ENCODE results near the gene TLR6. TPM values are rescaled to one million over a fixed set of nuclear protein-coding genes. Genes with fewer than 3 reads are reported as not detected.

Gene TLR6
- total and polyA plus RNA-seq, 2 donors (not counting 1 experiment from before 2014, with no cell fraction given) = 10.0 to 60.6 TPM

- TF ChIP-seq, protein P1, sequence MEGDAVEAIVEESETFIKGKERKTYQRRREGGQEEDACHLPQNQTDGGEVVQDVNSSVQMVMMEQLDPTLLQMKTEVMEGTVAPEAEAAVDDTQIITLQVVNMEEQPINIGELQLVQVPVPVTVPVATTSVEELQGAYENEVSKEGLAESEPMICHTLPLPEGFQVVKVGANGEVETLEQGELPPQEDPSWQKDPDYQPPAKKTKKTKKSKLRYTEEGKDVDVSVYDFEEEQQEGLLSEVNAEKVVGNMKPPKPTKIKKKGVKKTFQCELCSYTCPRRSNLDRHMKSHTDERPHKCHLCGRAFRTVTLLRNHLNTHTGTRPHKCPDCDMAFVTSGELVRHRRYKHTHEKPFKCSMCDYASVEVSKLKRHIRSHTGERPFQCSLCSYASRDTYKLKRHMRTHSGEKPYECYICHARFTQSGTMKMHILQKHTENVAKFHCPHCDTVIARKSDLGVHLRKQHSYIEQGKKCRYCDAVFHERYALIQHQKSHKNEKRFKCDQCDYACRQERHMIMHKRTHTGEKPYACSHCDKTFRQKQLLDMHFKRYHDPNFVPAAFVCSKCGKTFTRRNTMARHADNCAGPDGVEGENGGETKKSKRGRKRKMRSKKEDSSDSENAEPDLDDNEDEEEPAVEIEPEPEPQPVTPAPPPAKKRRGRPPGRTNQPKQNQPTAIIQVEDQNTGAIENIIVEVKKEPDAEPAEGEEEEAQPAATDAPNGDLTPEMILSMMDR (IDR thresholded peaks at IDR 0.05) = no peak
- no peak for TF ChIP-seq EZH2 (IDR thresholded peaks at IDR 0.05; ENCODE audit: borderline replicate concordance, insufficient read depth, low read depth, low read length, poor library complexity, severe bottlenecking)
- no peaks in the 10 kb centered on the region for H3K27me3 ChIP-seq (replicated peaks in 1 of 4; ENCODE audit: control extremely low read depth in 1 of 4, control insufficient read depth in 3 of 4, insufficient read depth in 4 of 4, low read length in 3 of 4)
- no peak overlapping the region for H3K27ac ChIP-seq (ENCODE audit: low read length in 2 of 2)
- H4K20me1 ChIP-seq (ENCODE audit: control insufficient read depth, insufficient read depth, low read length, poor library complexity, severe bottlenecking) = no peaks in the 10 kb centered on the region
- Mint-ChIP-seq H3K4me1 (peaks cover 2% of the 10 kb centered on the region), H3K4me3 (no peak overlapping the region), H3K9me3 (ENCODE audit: insufficient read depth) (no peaks in the 10 kb centered on the region), H3K27ac (no peak overlapping the region), H3K27me3 (no peaks in the 10 kb centered on the region)
- H3K9me3 ChIP-seq (ENCODE audit: control extremely low read depth in 1 of 3, control insufficient read depth in 2 of 3, insufficient read depth in 1 of 3, low read length in 2 of 3) = no peaks in the 10 kb centered on the region
- no peaks in the 10 kb centered on the region for H3K4me1 ChIP-seq (ENCODE audit: control insufficient read depth in 2 of 2, insufficient read depth in 2 of 2, low read length in 2 of 2)
- H3K4me3 ChIP-seq (ENCODE audit: control extremely low read depth in 1 of 5, extremely low read depth in 1 of 5, insufficient read depth in 1 of 5, low read depth in 2 of 5, low read length in 4 of 5) = no peak overlapping the region
- ATAC-seq (ENCODE audit: low read depth) (no peak), DNase-seq (no peak)
- no peaks in the 10 kb centered on the region for H3K36me3 ChIP-seq (replicated peaks in 1 of 2; ENCODE audit: control extremely low read depth in 1 of 2, control insufficient read depth in 1 of 2, extremely low read depth in 1 of 2, insufficient read depth in 2 of 2, low read length in 1 of 2)
- POLR2A ChIA-PET = no interaction called here
- intact Hi-C loops (cut with micrococcal nuclease) = no loop called here
- CTCF ChIA-PET = interaction anchor here (0.7 kb wide), 1 partner anchor 19 kb away, joined by 3 read pairs; no protein-coding TSS in a partner anchor
- H3K4me2 ChIP-seq (replicated peaks; ENCODE audit: low read depth, low read length, poor library complexity, severe bottlenecking) = no peak overlapping the region
- no CpG with 5 or more reads among the region's 4 CpGs for WGBS (ENCODE audit: insufficient coverage)
- H3K9ac ChIP-seq (ENCODE audit: low read length) = no peak overlapping the region
- H3K79me2 ChIP-seq (ENCODE audit: control insufficient read depth, insufficient read depth, low read length) = no peaks in the 10 kb centered on the region
- no peak overlapping the region for H2AFZ ChIP-seq (ENCODE audit: insufficient read depth, low read depth, low read length, poor library complexity, severe bottlenecking)
Measured at GRCh38 chr4:38884254-38884653, 27.6 kb upstream of the TLR6 start.

DNA sequence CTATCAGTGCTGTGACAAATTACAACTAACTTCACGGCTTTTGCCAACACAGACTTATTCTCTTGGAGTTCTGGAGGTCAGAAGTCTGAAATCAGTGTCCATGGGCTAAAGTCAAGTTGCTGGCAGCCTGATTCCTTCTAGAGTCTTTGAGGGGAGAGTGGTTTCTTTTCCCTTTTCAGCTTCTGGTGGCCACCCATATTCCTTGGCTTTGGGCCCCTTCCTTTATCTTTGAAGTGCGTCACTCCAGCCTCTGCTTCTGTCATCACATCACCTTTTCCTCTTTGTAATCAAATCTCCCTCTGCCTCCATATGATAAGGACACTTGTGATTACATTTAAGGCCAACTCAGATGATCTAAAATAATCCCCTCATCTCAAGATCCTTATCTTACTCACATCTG, 20.0 kb upstream of the TLR6 start:
- H3K36me3 ChIP-seq (replicated peaks in 1 of 2; ENCODE audit: control extremely low read depth in 1 of 2, control insufficient read depth in 1 of 2, extremely low read depth in 1 of 2, insufficient read depth in 2 of 2, low read length in 1 of 2) = no peaks in the 10 kb centered on the region
- H3K27me3 Mint-ChIP-seq = no peaks in the 10 kb centered on the region
- DNase-seq (no peak), ATAC-seq (ENCODE audit: low read depth) (no peak)
- WGBS (ENCODE audit: insufficient coverage) = 100% methylated on average over 1 of the region's 2 CpGs
- intact Hi-C loops (cut with micrococcal nuclease) = no loop called here
- POLR2A ChIA-PET = no interaction called here
- H3K9me3 Mint-ChIP-seq (ENCODE audit: insufficient read depth) = no peaks in the 10 kb centered on the region
- no peak overlapping the region for H3K4me3 ChIP-seq (ENCODE audit: control extremely low read depth in 1 of 5, extremely low read depth in 1 of 5, insufficient read depth in 1 of 5, low read depth in 2 of 5, low read length in 4 of 5)
- no peak overlapping the region for H3K27ac ChIP-seq (ENCODE audit: low read length in 2 of 2)
- H3K79me2 ChIP-seq (ENCODE audit: control insufficient read depth, insufficient read depth, low read length) = no peaks in the 10 kb centered on the region
- H3K4me1 Mint-ChIP-seq = no peaks in the 10 kb centered on the region
- H3K4me1 ChIP-seq (ENCODE audit: control insufficient read depth in 2 of 2, insufficient read depth in 2 of 2, low read length in 2 of 2) = no peaks in the 10 kb centered on the region
- H3K27ac Mint-ChIP-seq = no peak overlapping the region
- TF ChIP-seq, protein P1 (IDR thresholded peaks at IDR 0.05) = no peak
- no peak for TF ChIP-seq EZH2 (IDR thresholded peaks at IDR 0.05; ENCODE audit: borderline replicate concordance, insufficient read depth, low read depth, low read length, poor library complexity, severe bottlenecking)
- H3K4me3 Mint-ChIP-seq = no peak overlapping the region
- no peak overlapping the region for H3K4me2 ChIP-seq (replicated peaks; ENCODE audit: low read depth, low read length, poor library complexity, severe bottlenecking)
- no peak overlapping the region for H3K9ac ChIP-seq (ENCODE audit: low read length)
- H3K9me3 ChIP-seq (ENCODE audit: control extremely low read depth in 1 of 3, control insufficient read depth in 2 of 3, insufficient read depth in 1 of 3, low read length in 2 of 3) = no peaks in the 10 kb centered on the region
- H3K27me3 ChIP-seq (replicated peaks in 1 of 4; ENCODE audit: control extremely low read depth in 1 of 4, control insufficient read depth in 3 of 4, insufficient read depth in 4 of 4, low read length in 3 of 4) = no peaks in the 10 kb centered on the region
- CTCF ChIA-PET = interaction anchor here (1.1 to 3.7 kb wide), 3 partner anchors 21 to 117 kb away, joined by 3 to 19 read pairs (median 5); partner anchors contain the start of gene TLR10
- no peak overlapping the region for H2AFZ ChIP-seq (ENCODE audit: insufficient read depth, low read depth, low read length, poor library complexity, severe bottlenecking)
- H4K20me1 ChIP-seq (ENCODE audit: control insufficient read depth, insufficient read depth, low read length, poor library complexity, severe bottlenecking) = no peaks in the 10 kb centered on the region
